ENCODE data around the gene CACTIN.

DNA sequence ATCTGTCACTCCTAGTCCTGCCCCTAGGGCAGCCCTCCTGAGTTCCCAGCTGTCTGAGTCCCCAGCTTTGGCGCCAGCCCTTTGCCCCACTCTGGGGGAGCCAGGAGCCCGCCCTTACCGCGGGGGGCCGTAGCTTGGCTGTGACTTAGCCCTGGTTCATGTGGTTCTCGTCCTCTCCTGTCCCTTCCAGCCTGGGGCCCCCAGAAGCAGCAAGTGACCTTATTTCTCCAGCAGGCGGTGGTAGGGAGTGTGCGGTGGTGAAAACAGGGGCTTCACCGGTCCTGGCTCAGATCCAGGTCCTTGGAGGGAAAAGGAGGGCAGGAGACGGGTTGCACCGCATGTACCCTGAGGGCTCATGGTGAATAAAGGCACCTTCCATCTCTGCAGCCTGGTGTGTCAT lies 33.4 kb downstream of the CACTIN start:
- TF ChIP-seq, protein P1, sequence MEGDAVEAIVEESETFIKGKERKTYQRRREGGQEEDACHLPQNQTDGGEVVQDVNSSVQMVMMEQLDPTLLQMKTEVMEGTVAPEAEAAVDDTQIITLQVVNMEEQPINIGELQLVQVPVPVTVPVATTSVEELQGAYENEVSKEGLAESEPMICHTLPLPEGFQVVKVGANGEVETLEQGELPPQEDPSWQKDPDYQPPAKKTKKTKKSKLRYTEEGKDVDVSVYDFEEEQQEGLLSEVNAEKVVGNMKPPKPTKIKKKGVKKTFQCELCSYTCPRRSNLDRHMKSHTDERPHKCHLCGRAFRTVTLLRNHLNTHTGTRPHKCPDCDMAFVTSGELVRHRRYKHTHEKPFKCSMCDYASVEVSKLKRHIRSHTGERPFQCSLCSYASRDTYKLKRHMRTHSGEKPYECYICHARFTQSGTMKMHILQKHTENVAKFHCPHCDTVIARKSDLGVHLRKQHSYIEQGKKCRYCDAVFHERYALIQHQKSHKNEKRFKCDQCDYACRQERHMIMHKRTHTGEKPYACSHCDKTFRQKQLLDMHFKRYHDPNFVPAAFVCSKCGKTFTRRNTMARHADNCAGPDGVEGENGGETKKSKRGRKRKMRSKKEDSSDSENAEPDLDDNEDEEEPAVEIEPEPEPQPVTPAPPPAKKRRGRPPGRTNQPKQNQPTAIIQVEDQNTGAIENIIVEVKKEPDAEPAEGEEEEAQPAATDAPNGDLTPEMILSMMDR (conservative IDR thresholded peaks at IDR 0.05) = no peak
- no peak for TF ChIP-seq EZH2 (IDR thresholded peaks at IDR 0.05; ENCODE audit: low read depth)
